Gastrocnemius medialis (tissue), 4 donors: ENCODE data around the gene FRRS1L. TPM values are rescaled to one million over a fixed set of nuclear protein-coding genes. Genes with fewer than 3 reads are reported as not detected.
A peak's percentile ranks its signal among the peaks of the same experiment; 100 is the strongest.

Source experiments
- ATAC-seq, 2 donors: fragments of 150-250 bp; one replicate each; pipeline ENCODE4 v1.9.1; 2016
- DNase-seq, 2 donors: peaks; one replicate each; pipeline ENCODE4 v3.0.0-alpha.2; 2019
- H3K27ac ChIP-seq, 4 donors: fragments of 200-600 bp; sonication (generic); 1 replicate in 1 of 4; 2 replicates in 3 of 4; pipeline ENCODE4 v1.5.1; 2016 to 2018; ENCODE audit warnings: mild to moderate bottlenecking in 2 of 4, moderate library complexity in 1 of 4
- H3K27me3 ChIP-seq, 3 donors: fragments of 200-600 bp; sonication (generic) in 2 of 3; 1 replicate in 1 of 3; 2 replicates in 2 of 3; pipeline versions ENCODE4 v1.5.1 to v1.6.0; 2016 to 2019; ENCODE audit warnings: mild to moderate bottlenecking in 1 of 3, moderate library complexity in 1 of 3
- H3K36me3 ChIP-seq, 2 donors: fragments of 200-600 bp; sonication (generic) in 1 of 2; one replicate each; pipeline ENCODE4 v1.5.1; 2017 to 2018
- H3K4me1 ChIP-seq, 2 donors: fragments of 200-600 bp; sonication (generic) in 1 of 2; one replicate each; pipeline ENCODE4 v1.5.1; 2016 to 2017; ENCODE audit warnings: mild to moderate bottlenecking in 2 of 2
- H3K4me3 ChIP-seq, 4 donors: fragments of 200-600 bp; sonication (generic) in 3 of 4; 1 replicate in 1 of 4; 2 replicates in 3 of 4; pipeline ENCODE4 v1.5.1; 2016 to 2019; ENCODE audit warnings: mild to moderate bottlenecking in 2 of 4
- H3K9me3 ChIP-seq, 3 donors: fragments of 200-600 bp; sonication (generic) in 2 of 3; 1 replicate in 1 of 3; 2 replicates in 2 of 3; pipeline ENCODE4 v1.5.1; 2016 to 2019
- CTCF ChIP-seq, 5 experiments: fragments of 450-650 bp in 3 of 5; fragments of 200-600 bp in 2 of 5; sonication (generic) in 2 of 5; IDR thresholded peaks in 4 of 5; conservative IDR thresholded peaks in 1 of 5; 1 replicate in 4 of 5; 2 replicates in 1 of 5; pipeline ENCODE4 v1.5.1; 2016 to 2019; ENCODE audit warnings: antibody characterized with exemption in 5 of 5, mild to moderate bottlenecking in 3 of 5, moderate library complexity in 3 of 5
- POLR2A ChIP-seq, 2 donors: fragments of 450-650 bp; IDR thresholded peaks; one replicate each; pipeline ENCODE4 v1.6.1; 2017; ENCODE audit warnings: antibody characterized with exemption in 2 of 2, mild to moderate bottlenecking in 2 of 2, moderate library complexity in 2 of 2
- in situ Hi-C, 4 donors: fragments of 200-750 bp; cut with MboI; loops; one replicate each; pipeline versions ENCODE4 v1.15.0 to v1.8.0; 2017; ENCODE audit warnings: low sequenced_read_pairs in 4 of 4
- intact Hi-C: fragments of 100-400 bp; cut with DNase I; formaldehyde crosslinking; loops from one replicate; pipeline ENCODE4 v1.15.1; 2023; ENCODE audit warnings: low total_unique reads
- total RNA-seq, 4 donors: library from RNA; depleted of rRNA; stranded (reverse); fragments of >200 nt; gene quantifications; one replicate each; pipeline versions ENCODE4 v1.1.0 to v1.2.3, GENCODE V29; 2016

FRRS1L gene
- total RNA-seq, 4 donors from 2014 or later = 0.02 TPM; not detected in 3

- DNase-seq (no peak), ATAC-seq (no peak)
- no peaks in the 10 kb centered on the region for H3K27me3 ChIP-seq
- TF ChIP-seq POLR2A (IDR thresholded peaks at IDR 0.05) (no peak), CTCF (IDR thresholded peaks at IDR 0.05 in 4 of 5, conservative IDR thresholded peaks at IDR 0.05 in 1 of 5) (no peak)
- no peak overlapping the region for H3K27ac ChIP-seq
- no peaks in the 10 kb centered on the region for H3K9me3 ChIP-seq
- in situ Hi-C loops = loop anchor here in 2 of 4 donors (10.0 to 25.0 kb wide), 2 partner anchors 108 to 1836 kb away; partner anchors contain the start of genes CTNNAL1 (in 1 of the 2) and RAD23B (in 1 of the 2)
- no peak overlapping the region for H3K4me3 ChIP-seq
- H3K4me1 ChIP-seq = peaks cover 9 to 14% of the 10 kb centered on the region in 2 donors
- H3K36me3 ChIP-seq = no peaks in the 10 kb centered on the region
- intact Hi-C loops = loop anchor here (5.0 kb wide), 1 partner anchor 191 kb away; the partner anchor contains the start of genes ABITRAM and ELP1
Observed at GRCh38 chr9:109122726-109123621, 44.1 kb downstream of the FRRS1L start.

DNA sequence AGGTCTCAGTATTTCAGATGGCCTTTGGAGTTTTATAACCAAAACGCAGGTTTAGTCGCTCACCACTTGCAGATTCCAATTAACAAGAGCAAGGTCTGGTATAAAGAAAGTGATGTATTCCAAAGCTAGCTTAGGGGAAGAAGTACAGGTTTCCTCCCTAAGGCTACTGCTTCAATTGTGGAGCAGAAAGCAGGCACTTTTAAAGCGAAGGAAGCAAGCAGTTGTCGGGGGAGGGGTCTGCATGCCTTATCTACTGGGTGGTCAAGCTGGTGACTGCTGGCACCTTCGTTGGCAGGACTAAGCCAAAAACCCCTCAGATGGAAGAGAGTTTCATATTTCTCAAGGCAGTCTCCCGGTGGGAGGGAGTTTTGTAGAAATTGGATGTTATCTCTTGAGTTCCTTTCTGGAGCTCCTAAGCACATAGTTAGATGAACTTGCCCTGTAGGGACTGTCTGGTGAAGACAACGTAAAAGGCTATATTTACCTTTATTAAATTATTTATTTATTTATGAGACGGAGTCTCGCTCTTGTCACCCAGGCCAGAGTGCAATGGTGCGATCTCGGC is 45.7 kb downstream of the FRRS1L start:
- intact Hi-C loops (loop anchor here (5.0 kb wide), 1 partner anchor 189 kb away; the partner anchor contains the start of genes ABITRAM and ELP1), in situ Hi-C loops (loop anchor here in 2 of 4 donors (10.0 to 25.0 kb wide), 2 partner anchors 107 to 1834 kb away; partner anchors contain the start of genes CTNNAL1 (in 1 of the 2) and RAD23B (in 1 of the 2))
- no peak overlapping the region for H3K27ac ChIP-seq
- no peaks in the 10 kb centered on the region for H3K9me3 ChIP-seq
- H3K27me3 ChIP-seq = no peaks in the 10 kb centered on the region
- peaks cover 24 to 30% of the 10 kb centered on the region in 2 donors for H3K4me1 ChIP-seq
- H3K36me3 ChIP-seq = no peaks in the 10 kb centered on the region
- ATAC-seq (no peak), DNase-seq (no peak)
- TF ChIP-seq POLR2A (IDR thresholded peaks at IDR 0.05) (no peak), CTCF (IDR thresholded peaks at IDR 0.05 in 4 of 5, conservative IDR thresholded peaks at IDR 0.05 in 1 of 5) (no peak)
- H3K4me3 ChIP-seq = no peak overlapping the region

DNA sequence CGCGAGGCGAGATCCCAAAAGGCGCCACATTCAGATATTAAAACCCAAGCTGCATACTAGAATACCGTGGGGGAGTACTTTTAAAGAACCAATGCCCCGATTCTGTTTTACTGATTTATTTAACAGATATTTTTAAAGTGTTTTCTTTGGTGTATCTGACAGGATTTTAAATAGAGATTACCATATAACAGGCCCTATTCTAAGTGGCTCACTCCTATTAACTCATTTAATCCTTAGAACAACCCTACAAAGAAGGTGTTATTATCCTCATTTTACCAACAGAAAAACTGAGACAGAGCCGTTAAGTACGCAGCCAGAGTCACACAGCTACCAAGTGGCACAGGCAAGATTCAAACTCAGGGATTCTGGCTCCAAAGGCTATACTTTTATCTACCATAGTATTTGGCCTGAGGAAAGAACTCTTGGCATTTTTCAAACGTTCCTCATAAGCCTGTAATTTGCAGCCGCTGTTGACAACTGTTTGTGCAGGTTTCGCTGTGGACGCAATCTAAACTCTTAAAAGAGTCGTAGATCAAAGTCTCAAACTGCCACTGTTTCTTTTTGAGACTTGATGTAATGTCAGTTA is 46.8 kb downstream of the FRRS1L start:
- peak overlapping the region in 3 of 4 donors; percentile 46 to 98 (median 76) for H3K27ac ChIP-seq

More for the DNA sequence above, 46.8 kb downstream of the FRRS1L start:
- TF ChIP-seq POLR2A (IDR thresholded peaks at IDR 0.05) (no peak), CTCF (IDR thresholded peaks at IDR 0.05 in 4 of 5, conservative IDR thresholded peaks at IDR 0.05 in 1 of 5) (no peak)
- Histone ChIP-seq H3K9me3 (no peaks in the 10 kb centered on the region), H3K36me3 (no peaks in the 10 kb centered on the region), H3K4me1 (peaks cover 33 to 40% of the 10 kb centered on the region in 2 donors), H3K27me3 (no peaks in the 10 kb centered on the region), H3K4me3 (peak overlapping the region; percentile 21 to 78 (median 40))
- in situ Hi-C loops = loop anchor here in 2 of 4 donors (10.0 to 25.0 kb wide), 2 partner anchors 105 to 1833 kb away; partner anchors contain the start of genes CTNNAL1 (in 1 of the 2) and RAD23B (in 1 of the 2)
- intact Hi-C loops = loop anchor here (5.0 kb wide), 1 partner anchor 188 kb away; the partner anchor contains the start of genes ABITRAM and ELP1
- no peak for DNase-seq
- ATAC-seq = no peak
